ENCODE results near the gene SOX2.

Gene SOX2

DNA sequence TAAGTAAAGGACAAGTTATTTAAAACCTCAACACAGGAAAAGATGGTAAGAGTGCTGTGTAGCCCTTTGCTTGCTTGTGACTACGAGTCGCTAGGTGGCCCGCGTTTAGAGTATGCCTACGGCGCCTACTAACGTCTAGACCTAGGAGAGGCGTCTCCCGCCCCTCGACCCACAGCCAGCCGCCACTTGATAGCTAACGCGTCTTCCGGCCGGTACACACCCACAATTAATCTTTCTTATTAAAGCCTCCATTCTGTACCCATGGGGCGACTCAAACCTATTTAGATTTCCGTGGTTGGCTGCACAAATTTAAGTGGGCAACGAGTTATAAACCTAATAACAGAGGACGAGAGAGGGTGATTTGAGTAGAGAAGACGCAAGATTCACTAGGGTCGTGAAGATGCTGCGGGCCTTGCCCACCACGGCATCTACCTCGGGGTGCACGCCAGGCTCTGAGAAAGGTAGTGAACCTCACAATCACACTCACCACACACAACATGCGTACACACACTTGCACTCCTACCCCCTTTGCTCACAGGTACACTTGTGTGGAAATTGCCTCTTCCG is 12.0 kb downstream of the SOX2 start:
- no peak for DNase-seq

DNA sequence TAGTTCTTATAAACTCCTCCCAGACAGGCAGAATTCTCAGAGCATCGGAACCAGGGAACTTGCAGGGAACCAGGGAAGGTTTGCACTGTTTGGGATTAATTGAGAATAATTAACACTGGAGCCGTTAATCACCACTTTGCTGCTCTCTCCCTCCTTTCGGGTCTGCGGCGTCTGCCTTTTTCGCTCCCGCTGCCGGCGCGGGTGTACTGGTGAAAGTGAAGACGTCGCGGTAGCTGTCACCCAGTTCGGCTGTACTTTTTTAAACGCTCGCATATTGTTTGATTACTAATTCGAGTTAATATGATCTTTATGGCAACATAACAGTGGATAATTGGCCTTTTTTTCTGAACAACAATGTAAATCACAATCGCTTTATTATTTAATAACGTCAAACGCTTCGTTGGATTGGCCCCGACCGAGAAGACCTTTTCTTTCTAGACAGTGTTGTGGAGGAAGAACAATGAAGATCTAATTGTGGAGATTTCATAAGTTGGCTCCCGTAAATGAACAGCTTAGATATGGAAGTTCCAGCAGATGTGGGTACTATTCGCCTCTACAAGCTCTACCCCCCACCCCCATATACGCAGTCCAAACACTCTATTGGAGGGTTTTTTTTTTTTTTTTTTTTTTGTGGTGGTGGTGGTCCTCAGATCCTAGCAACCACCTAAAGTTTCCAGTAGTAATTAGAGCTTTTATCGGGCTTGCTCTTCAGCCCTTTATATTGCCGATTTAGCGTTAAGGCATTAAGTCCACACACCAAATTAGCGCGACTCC is 12.7 kb downstream of the SOX2 start:
- DNase-seq, result no peak

DNA sequence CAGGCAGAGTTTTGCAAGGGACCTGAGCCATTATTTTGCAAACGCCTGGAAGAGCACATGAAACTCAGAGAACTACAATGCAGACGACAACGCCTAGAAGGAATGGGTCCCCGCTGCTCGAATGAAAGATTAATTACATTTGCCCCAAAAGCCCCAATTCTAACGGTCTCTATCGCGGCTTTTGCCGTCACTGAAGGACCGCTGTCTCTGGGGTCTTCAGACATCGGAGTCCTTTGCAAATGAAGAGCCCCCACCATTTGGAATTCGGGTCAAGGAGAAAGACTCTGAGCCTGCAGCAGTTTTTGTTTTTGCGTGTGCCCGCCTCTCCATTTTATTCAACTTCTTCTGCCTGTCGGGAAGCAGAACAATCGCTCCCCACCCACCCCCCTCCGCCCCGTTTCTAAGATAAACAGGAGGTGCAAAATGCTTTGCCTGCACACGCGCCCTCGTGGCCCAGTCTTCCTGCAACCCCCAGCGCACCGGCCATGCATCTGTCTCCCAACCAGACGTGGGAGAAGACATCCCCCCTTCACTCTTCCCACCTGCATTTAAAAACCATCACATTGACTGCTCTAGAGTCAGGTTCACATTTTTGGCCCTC is 13.5 kb downstream of the SOX2 start:
- DNase-seq, result no peak

DNA sequence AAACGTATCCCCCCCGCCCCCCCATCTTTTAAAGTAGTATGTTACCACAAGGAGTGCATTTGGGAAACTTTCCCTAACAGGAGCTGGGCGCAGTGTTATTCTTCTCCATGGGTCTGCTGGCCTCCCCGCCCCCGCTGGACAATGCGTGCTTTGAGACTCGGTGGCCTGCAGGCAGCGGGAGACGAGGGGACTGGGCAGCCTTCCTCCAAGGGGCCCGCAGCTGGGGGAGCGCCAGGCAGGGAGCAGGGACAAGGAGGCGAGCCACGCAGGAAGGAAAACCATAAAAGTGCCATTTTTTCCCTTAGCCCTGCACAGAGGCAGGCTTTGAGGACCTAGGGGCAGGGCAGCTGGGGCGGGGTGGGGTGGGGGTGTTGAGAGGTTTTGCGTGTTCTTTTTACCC is 14.1 kb downstream of the SOX2 start:
- no peak for DNase-seq

DNA sequence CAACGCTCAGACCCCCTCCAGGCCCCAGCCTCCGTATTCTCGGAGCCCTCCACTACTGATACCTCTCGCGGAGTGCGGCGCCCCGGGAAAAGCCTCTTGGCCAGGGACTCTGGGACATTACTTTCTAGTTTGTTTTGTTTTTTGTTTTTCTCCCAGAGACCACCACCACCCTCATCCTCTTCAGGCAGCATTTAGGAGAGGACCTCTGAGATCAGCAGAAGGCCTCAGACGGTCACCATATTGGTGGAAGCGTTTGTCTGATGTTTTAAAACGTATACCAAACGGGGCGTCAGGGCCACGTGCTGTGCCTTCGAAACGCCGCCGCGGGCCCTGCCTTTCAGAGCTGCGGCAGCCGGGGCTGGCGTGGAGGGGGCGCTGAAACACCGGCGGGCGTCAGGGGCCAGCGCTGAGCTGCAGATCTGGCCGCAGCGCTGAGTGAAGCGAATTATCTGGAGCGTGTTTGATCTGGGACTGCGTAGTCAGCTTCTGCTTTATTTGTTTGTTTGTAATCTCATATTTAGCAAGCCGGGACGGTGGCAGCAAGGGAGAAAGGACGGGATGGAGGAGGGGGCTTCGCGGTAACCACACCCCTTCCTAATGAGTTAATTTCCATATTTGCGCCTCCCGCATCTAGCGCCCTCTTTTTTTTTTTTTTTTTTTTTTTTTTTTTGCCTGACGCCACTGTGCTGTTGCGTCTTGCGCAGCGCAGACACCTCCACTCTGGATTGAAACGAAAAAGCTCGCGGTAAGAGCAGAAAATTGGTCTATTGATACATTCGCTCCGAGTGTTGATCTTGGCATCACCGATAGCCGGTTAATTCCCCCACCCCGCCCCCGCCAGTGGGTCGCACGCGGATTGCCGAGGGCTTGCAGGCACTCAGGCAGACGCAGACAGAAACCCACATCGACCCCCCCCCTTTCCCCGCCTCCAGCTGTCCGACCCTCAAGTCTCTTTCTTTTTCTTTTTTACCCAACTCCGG is 14.9 kb downstream of the SOX2 start:
- DNase-seq, result peak; percentile 51

DNA sequence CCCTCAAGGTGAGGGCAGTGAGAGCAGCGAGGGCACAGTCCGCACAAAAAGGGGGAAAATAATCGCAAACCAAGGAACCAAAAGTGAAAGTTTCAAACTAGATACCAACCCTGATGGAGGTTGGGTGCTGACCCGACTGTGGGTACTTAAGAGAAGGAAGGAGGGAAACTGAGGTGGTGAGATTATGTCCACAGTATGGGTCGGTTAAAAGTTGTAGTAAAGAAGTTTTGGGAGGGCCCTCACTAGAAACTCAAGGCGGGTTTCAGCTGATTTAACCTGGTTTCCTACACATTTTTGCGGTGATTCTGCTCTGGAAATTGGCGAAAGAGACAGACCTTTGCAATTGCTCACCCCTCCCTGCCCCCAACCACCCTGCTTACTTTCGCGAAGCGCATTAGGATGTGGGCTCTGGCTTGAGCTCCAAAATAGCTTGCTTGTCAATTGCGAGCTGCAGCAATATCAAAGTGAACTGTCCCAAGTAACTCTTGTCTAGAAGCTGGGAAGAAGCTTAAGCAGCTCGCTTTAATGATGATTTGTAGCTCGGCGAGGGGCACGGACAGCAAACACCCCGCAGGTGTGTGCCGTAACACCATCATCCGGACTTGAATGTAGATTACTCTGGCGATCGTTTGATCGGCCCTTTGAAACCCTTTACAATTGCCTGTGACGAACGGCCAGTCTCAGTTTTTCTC is 15.8 kb downstream of the SOX2 start:
- peak; percentile 43 for DNase-seq

DNA sequence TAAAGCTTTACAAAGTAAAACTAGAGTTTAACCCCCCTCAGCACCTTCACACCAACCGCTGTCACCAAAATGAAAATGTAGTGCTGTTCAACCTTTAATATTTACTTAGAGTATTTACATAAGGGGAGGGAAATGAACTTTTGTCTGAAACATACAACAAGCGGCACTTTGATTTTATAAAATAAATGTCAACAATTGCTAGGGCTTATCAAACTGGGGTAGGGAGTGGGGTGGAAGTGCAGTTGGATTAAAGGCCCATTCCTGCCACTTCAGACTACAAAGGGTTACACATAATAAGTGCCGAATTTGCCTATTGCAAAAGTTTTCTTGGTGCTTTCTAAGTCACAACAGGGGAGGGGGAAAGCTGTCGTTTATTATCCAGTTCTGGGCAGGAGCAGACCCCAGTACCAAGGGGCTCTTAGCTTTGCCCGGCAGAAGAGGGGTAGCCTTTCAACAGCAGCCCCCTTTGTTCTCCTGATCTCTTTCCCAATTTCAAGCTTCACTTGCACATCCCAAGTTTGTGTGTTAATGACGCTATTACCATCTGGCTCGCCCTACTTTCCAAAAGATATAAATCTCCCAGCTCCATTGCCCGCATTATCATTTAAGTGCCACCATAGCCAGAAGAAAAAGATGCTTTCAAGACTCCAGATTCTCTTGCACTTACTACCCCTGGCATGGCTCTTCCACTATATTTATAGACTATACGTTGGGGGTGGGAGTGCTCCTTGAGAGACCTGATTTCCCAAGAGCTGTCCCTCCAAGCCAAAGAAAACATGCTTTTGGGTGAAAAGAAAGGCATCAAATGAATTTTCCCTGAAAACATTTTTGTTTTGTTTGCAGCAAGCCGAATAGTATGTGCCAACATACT is 17.0 kb downstream of the SOX2 start:
- DNase-seq, result no peak

DNA sequence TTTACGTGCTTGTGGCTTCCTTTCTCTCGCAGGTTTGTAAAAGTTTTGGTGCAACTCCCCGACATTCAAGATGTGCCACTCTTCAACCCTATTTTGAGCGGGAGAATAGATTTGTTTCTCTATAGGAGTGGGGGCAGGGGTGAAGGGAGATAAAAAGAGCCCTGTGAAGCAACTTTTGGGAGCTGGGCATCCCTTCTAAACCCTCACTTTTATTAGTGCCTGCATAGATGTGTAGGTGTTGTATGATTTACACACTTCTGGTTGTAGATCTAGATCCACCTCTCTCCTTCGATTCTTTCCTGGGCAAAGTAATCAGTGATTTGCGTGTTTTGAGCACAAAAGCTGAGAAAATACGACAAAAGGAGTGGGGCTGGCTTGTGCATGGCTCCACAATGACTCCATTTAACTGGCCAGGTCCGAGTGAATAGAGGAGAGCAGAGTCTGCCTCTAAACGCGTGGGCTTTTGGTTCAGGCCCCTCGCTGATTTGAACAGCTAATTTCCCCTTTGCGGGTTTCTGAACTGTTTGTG is 17.7 kb downstream of the SOX2 start:
- no peak for DNase-seq

DNA sequence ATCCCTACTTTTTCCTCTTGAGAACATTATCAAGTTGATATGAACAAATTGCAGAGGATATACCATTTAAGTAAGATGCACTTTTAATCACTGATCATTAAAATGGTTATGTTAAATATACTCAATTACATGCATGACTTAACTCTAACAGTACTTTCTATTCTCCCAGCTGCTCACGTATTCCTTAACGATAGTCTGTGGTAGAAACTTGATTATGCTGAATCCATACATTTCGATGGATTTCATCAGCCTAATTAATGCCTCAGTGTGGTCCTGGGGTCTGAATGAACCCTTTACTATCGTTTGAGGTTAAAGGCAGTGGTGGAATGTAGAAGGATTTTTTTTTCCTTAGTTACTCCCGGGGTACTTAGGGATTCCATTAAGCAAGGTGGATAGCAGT is 18.6 kb downstream of the SOX2 start:
- no peak for DNase-seq

DNA sequence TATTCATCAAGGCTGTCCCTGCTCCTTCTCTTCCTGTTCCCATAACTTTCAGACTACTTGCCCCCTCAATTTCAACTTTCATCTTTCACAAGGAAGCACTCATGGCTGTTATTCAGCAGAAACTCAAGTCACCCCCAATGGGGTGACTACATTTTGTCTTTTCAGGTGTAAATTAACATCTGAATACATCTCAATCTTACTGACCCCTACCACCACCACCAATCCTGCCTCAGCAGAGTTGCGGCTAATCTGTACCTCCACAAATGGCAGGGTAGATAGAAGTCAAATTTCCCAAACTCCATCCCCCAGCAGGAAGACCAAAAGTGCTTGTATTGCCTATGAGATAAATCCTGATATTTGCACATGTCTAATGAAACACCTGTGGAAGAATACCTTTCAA is 19.2 kb downstream of the SOX2 start:
- no peak for DNase-seq

DNA sequence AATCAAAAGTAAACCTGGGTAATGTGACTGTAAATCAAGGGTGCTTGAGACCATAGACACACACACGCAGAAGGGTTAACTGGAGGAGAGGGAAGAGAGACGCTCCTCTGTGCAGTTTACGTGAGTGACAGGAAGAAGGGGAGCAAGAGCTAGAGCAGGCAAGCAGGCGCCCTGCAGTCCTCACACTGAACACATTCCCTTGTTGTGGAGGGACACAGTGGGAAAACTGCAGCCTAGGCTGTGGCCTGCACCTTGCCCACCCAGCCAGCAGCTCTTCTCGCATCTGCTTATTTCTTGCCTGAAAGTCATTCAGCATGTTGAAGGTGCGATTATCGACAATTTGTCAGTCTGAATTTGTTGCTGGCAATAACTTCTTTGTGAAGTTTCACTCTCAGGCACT is 24.2 kb downstream of the SOX2 start:
- DNase-seq, result no peak

DNA sequence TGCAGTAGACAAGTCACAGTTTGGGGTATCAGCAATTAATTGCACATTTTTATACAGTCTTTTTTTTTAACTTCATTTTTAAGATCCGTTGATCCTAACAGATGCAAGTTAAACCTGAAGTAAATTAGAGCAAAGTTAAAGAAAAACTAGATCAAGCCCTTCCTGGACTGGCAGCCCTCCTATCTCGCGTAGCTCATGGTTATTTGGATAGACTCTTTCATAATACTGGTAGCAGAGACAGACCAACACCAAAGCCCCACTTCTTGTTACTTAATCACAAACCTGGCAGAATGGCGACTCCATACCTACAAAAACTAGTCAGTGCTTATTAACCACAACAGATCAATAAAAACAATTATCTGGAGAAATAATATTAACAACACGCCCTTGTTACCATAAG is 26.8 kb downstream of the SOX2 start:
- DNase-seq, result no peak

DNA sequence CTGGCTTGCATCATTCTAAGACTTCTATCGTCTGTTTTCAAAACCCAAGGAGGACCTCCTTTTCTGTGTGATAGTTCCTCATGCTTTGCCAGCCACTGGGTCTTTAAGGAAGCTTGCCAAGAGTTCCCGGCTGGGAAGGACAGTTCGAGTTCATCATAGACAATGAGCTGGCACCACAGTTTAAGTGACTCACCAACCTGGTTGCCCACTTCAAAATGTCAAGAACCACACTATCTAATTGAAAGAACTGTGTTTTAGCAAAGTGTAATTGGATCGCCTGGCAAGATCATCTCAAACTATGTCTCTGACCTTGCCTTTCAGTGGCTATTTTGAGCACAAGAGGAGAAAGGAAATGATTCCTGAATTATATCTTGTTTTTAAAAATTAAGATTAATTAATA is 27.9 kb downstream of the SOX2 start:
- DNase-seq, result no peak

DNA sequence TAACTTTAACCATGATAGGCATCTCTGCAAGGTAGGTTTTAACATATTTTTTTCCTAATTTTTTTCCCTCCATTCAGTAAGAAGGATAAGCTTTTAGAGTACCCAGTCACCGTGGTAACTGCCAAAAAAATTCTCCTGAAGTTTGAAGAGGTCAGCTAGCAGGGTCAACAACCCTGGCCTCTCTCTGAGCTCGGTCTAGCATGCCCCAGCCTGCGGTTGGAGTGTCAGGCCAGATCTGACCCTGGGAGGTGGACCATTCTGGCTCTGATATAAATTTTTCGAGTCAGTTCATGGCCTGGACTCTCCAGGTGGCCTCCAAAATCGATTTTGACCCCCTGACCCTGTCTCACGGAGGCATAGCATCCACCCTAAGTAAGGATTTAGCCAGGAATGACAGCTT is 29.7 kb downstream of the SOX2 start:
- no peak for DNase-seq

DNA sequence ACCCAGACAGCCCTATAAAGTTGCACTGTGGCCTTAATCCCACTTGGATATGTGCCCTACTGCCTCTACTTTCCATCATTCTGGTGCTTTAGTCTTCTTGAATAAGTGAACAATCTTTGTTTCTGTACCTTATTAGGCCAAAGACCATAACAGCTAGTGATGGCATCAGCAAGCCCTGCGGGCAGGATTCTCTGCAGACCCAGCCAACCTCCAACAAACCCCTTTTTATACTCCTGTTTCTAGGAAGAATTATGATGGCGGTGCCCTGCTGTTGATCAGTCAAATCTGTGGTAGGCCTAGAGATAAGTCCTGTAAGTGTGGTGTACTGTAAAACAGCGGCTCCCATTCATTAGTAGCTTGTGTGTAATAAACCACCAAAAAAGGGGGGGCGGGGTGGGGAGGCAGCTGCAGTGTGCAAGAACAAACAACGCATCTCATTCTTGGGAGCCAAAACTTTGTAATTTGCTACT is 40.5 kb downstream of the SOX2 start:
- DNase-seq, result no peak

DNA sequence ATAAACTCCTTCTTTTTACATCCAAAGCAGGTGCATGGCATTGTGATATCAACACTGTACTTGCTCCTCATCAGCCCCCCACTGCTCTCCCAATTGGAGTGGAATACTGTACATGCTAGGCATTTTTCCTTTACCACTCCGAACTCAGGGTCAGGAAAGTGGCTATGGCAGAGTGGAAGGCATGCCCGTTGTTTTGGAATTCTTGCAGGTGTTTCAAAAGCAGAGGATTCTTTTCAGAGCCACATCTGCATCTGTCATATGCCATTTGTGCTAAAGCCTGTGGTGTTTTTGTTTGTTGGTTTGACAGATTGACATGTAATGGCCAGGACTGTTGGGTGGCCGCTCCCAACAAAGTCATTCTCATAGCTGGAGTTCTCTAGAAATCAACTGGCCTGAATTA is 41.7 kb downstream of the SOX2 start:
- DNase-seq, result no peak

DNA sequence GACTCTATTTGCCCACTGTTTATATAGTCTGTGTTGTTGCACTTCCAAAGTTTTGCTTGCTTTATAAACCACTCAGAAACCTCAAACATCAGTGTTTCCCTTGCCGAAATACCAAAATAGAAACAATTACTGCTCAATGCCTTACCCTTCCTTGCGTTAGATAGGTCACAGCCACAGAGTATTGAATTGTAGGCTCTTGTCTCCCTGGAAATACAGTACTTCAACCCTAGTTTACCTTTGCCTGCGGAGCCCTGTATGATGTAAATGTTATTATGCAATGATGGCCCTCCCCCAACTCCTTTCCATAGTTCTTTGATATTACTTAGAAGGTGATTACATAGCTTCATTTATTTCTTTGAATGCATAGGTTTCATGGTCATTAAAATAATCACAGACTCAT is 44.2 kb downstream of the SOX2 start:
- DNase-seq, result peak; percentile 9

DNA sequence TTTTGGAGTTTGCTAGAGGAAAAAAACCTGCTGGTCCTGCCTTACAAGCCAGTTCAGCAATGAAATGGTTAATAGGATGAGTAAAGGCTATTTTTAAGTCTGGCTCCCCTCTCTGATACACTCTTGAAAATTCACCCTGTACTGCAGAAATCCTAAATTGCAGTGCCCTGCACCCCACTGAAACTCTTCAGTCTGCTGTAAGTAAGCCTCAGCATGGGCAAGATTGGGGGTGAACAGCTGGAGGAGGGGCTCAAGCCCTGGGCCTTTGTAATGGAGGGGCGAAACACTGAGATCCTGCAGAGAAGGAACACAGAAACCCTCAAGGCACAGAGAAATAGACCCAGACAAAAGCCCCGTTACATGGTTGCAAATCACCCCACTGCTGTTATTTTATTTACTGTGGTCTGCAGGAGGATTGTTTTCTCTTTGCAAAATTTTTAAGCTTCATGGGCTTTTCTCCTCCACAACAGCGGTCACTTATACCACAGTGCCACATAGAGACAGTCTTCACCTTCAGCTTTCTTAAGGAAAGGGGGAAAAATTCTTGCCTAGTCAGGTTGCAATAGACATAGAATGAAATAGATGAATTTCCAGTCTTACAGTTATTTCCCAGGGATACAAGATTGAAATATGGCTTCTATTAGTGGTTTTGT is 45.0 kb downstream of the SOX2 start:
- DNase-seq, result no peak

DNA sequence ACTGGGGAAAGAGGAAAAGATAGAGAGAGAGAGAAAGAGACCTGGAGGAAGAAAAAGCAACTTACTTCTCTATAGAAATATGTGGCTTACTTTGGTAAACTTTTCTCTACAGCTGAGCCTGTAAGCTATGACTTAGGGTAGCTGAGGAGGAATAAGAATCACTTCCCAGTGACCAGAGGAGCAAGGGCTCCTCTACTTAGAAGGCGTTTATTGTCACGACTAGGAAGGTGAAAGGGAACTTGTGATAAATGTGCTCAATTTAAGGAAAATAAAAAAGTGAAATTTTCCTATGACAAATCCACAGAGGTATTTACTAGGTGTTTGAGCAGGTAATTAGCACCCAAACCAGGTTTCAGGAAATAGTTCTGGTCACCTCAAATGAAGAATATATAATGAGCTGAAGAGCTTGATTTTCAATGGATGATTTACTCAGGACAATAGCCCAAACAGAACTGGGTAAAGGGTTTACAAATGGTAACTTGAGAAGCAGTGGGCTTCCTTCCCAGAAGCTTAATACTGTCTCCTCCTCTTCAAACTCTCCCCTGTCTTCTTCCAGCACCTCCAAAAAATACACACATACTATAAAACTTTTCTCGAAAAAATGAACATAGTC is 46.1 kb downstream of the SOX2 start:
- DNase-seq, result peak; percentile 3

DNA sequence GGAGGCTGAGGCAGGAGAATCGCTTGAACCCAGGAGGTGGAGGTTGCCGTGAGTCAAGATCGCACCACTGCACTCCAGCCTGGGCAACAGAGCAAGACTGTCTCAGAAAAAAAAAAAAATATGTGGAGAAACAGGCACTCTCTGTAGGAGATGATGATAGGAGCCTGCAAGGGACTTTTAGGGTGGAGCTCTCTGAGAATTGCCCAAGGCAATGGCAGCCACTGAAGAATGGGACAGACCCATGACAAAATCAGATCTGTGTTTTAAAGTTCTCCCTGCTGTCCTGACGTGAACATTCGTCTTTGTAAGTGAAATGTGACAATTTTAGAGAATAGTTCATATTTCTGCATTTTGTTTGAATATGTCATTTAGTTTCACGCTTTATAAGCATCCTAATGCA is 50.2 kb downstream of the SOX2 start:
- no peak for DNase-seq
